Lower lobe of right lung (tissue), 2 donors: Measurements from ENCODE around the gene GPR146. TPM values are rescaled to one million over a fixed set of nuclear protein-coding genes. Genes with fewer than 3 reads are reported as not detected.

ENCODE experiments used
- ATAC-seq, 2 donors: fragments of 200-7000 bp; cut with Tn5 transposase; one replicate each; pipeline ENCODE4 v1.9.1; 2020 to 2022; ENCODE audit warnings: mild to moderate bottlenecking in 2 of 2, moderate library complexity in 2 of 2
- DNase-seq: peaks from one replicate; pipeline ENCODE4 v3.0.0-alpha.2; 2020
- H3K27ac ChIP-seq: fragments of 200-600 bp; one replicate; pipeline ENCODE4 v1.8.0; 2022
- H3K27me3 ChIP-seq: fragments of 200-600 bp; one replicate; pipeline ENCODE4 v1.8.0; 2022; ENCODE audit warnings: low read depth
- H3K36me3 ChIP-seq: fragments of 200-600 bp; one replicate; pipeline ENCODE4 v1.8.0; 2022; ENCODE audit warnings: mild to moderate bottlenecking
- H3K4me1 ChIP-seq: fragments of 200-600 bp; one replicate; pipeline ENCODE4 v1.8.0; 2022
- H3K4me3 ChIP-seq: fragments of 200-600 bp; one replicate; pipeline ENCODE4 v1.8.0; 2022; ENCODE audit warnings: mild to moderate bottlenecking
- H3K9me3 ChIP-seq: fragments of 200-600 bp; one replicate; pipeline ENCODE4 v1.8.0; 2022
- CTCF ChIP-seq: fragments of 200-600 bp; IDR thresholded peaks from one replicate; pipeline ENCODE4 v1.8.0; 2022; ENCODE audit warnings: antibody characterized with exemption, mild to moderate bottlenecking
- intact Hi-C: fragments of 100-400 bp; cut with DNase I; formaldehyde crosslinking; loops from one replicate; pipeline ENCODE4 v1.11.0; 2022
- long read RNA-seq: library from polyadenylated mRNA; unstranded; transcript quantifications from one replicate; pipeline ENCODE4 v2.0.0, GENCODE V29; 2021
- total RNA-seq: library from RNA; stranded (reverse); fragmentation: NEBNext Ultra II Directional; extraction: Animal tissue kit (Norgen Biotek cat#: 25700); gene quantifications from one replicate; pipeline ENCODE4 v1.2.1, GENCODE V29; 2021
- donor health status: DM: no; HTN: yes; CAD: no; lungs with severe emphysema.

The GPR146 gene
- 44.8 TPM for total RNA-seq
- long read RNA-seq, transcript GPR146-201 (2 exons, 1,969 nt) = major isoform, 72 of 141 reads
- long read RNA-seq, transcript GPR146-205 (2 exons, 534 nt) = minor isoform, 11 of 141 reads
- long read RNA-seq, transcript GPR146-203 (2 exons, 1,053 nt) = minor isoform, 13 of 141 reads
- long read RNA-seq, partial matches to known transcripts = 22 of 141 reads
- long read RNA-seq, other reads (novel, unspliced or antisense) = 22 of 141 reads

GRCh38 chr7:1044189-1045068, at the start of gene GPR146:
Gene GPR146 (plus strand): TSS chr7:1044546. CDS start chr7:1057516, 12,970 bp downstream.
- peak; percentile 69 for TF ChIP-seq CTCF
- H3K4me1 ChIP-seq = peaks cover 86% of the 10 kb centered on the region
- peak within 1 kb of the TSS; percentile 70 for H3K4me3 ChIP-seq
- intact Hi-C loops = no loop called here
- no peaks in the 10 kb centered on the region for H3K9me3 ChIP-seq
- no peaks in the 10 kb centered on the region for H3K27me3 ChIP-seq
- DNase-seq (peak; percentile 97), ATAC-seq (peak; percentile 97 to 98)
- H3K27ac ChIP-seq = peak within 1 kb of the TSS; percentile 84
- no peaks in the 10 kb centered on the region for H3K36me3 ChIP-seq

GRCh38 chr7:994592-995308, 49.6 kb upstream of the GPR146 start:
- ATAC-seq = no peak
- Histone ChIP-seq H3K4me1 (peaks cover 11% of the 10 kb centered on the region), H3K27me3 (peaks cover 4% of the 10 kb centered on the region), H3K36me3 (peaks cover 28% of the 10 kb centered on the region), H3K4me3 (no peak overlapping the region), H3K27ac (no peak overlapping the region), H3K9me3 (no peaks in the 10 kb centered on the region)
- TF ChIP-seq CTCF = no peak
- DNase-seq = no peak
- intact Hi-C loops = loop anchor here (5.0 kb wide), 1 partner anchor 68 kb away; no protein-coding TSS in a partner anchor

- intact Hi-C loops = no loop called here
- Histone ChIP-seq H3K4me3 (no peak overlapping the region), H3K27me3 (peaks cover 4% of the 10 kb centered on the region), H3K9me3 (no peaks in the 10 kb centered on the region), H3K27ac (no peak overlapping the region), H3K4me1 (peaks cover 11% of the 10 kb centered on the region), H3K36me3 (peaks cover 31% of the 10 kb centered on the region)
- TF ChIP-seq CTCF = no peak
- no peak for ATAC-seq
- DNase-seq = no peak
Observed at GRCh38 chr7:995571-995970, 48.8 kb upstream of the GPR146 start.

GRCh38 chr7:996079-996872, 48.1 kb upstream of the GPR146 start:
- H3K9me3 ChIP-seq = no peaks in the 10 kb centered on the region
- no peak overlapping the region for H3K4me3 ChIP-seq
- peaks cover 11% of the 10 kb centered on the region for H3K4me1 ChIP-seq
- peaks cover 31% of the 10 kb centered on the region for H3K36me3 ChIP-seq
- no peak for ATAC-seq
- H3K27me3 ChIP-seq = peaks cover 4% of the 10 kb centered on the region
- no peak overlapping the region for H3K27ac ChIP-seq
- no peak for DNase-seq
- intact Hi-C loops = no loop called here
- no peak for TF ChIP-seq CTCF
